K562 (cell line): ENCODE data around the gene FAM83E. TPM values are rescaled to one million over a fixed set of nuclear protein-coding genes. Genes with fewer than 3 reads are reported as not detected.

ENCODE experiments used
- CBX5 ChIP-seq: IDR thresholded peaks from 2 replicates; pipeline ENCODE4 v1.6.1; 2014; ENCODE audit warnings: low read depth, borderline replicate concordance
- EWSR1 ChIP-seq: fragments of 450-650 bp; IDR thresholded peaks from 2 replicates; pipeline ENCODE4 v1.6.1; 2018; ENCODE audit warnings: borderline replicate concordance, mild to moderate bottlenecking, low read depth, moderate library complexity; ENCODE audit not compliant: partially characterized antibody
- HSF4 ChIP-seq: fragments of 250-450 bp; sonication (Bioruptor Pico); IDR thresholded peaks from 2 replicates; pipeline ENCODE4 v2.1.2; 2022; ENCODE audit warnings: mild to moderate bottlenecking, moderate library complexity, borderline replicate concordance
- SOX6 ChIP-seq: fragments of 450-650 bp; IDR thresholded peaks from 2 replicates; pipeline ENCODE4 v1.6.1; 2014; ENCODE audit warnings: mild to moderate bottlenecking
- TFAP4 ChIP-seq: sonication (generic); formaldehyde crosslinking; IDR thresholded peaks from 2 replicates; pipeline ENCODE4 v1.8.0; 2022; ENCODE audit warnings: missing genetic modification reagents, mild to moderate bottlenecking, moderate library complexity, borderline replicate concordance
- USF2 ChIP-seq: sonication (generic); formaldehyde crosslinking; IDR thresholded peaks from 2 replicates; pipeline ENCODE4 v1.5.0; 2020; ENCODE audit warnings: missing genetic modification reagents
- ZBTB33 ChIP-seq: sonication (generic); formaldehyde crosslinking; IDR thresholded peaks from 2 replicates; pipeline ENCODE4 v1.8.1; 2023; ENCODE audit warnings: mild to moderate bottlenecking, missing genetic modification reagents
- polyA plus RNA-seq, 8 experiments: library from polyadenylated mRNA; depleted of rRNA in 4 of 8; stranded (reverse) in 5 of 8; unstranded in 3 of 8; fragments of >200 nt; fragmentation: Nextera tagmentation in 2 of 8; fragmentation: Illumina TruSeq in 1 of 8; extraction: Ambion mirVana in 2 of 8; extraction: Trizol in 1 of 8; gene quantifications; 2 replicates each; pipeline versions ENCODE4 v1.2.1 to v1.2.3, GENCODE V29; 2011 to 2014; ENCODE audit warnings: inconsistent platforms in 1 of 8, missing spikeins in 1 of 8
- total RNA-seq, 7 experiments: library from RNA; depleted of rRNA in 6 of 7; stranded (reverse); fragments of >200 nt in 6 of 7; fragmentation: Illumina TruSeq in 2 of 7; extraction: Trizol in 2 of 7; gene quantifications; 2 replicates each; pipeline versions ENCODE4 v1.2.1 to v1.2.3, GENCODE V29; 2011 to 2021; ENCODE audit warnings: low replicate concordance in 1 of 7

Gene FAM83E
- total and polyA plus RNA-seq, 9 of the 15 experiments (the other 6 are each of a cell fraction or from before 2014, with no cell fraction given): 0.15 to 0.87 (median 0.29) TPM; not detected in 4

GRCh38 chr19:48596679-48597465 lies 18.0 kb downstream of the FAM83E start (continued):
- TF ChIP-seq HSF4: no peak
- TF ChIP-seq TFAP4 (CRISPR knock-in tag): peak; percentile 9; the same call in 1 of the 2 replicates
- TF ChIP-seq CBX5: no peak
- no peak for TF ChIP-seq EWSR1
- TF ChIP-seq USF2 (CRISPR knock-in tag): no peak
- no peak for TF ChIP-seq SOX6
- TF ChIP-seq ZBTB33 (CRISPR knock-in tag): peak; percentile 60; the same call in 1 of the 2 replicates
- TF ChIP-seq, all 486 proteins: peak for 8
